ENCODE data around the gene KAZN.

KAZN gene

GRCh38 chr1:14843525-14843924 is 245.0 kb downstream of the KAZN start:
- Histone ChIP-seq H3K9me3 (ENCODE audit: control insufficient read depth, insufficient read depth, low read depth, low read length) (peaks cover 33% of the 10 kb centered on the region), H3K9ac (ENCODE audit: low read length) (no peak overlapping the region), H3K36me3 (ENCODE audit: control insufficient read depth, insufficient read depth, low read length) (peaks cover 2% of the 10 kb centered on the region; the same call in 1 of the 2 replicates), H3K27me3 (ENCODE audit: control insufficient read depth, insufficient read depth, low read length) (no peaks in the 10 kb centered on the region), H3K4me1 (ENCODE audit: control insufficient read depth, insufficient read depth, low read length) (no peaks in the 10 kb centered on the region), H3K27ac (ENCODE audit: low read depth, low read length) (no peak overlapping the region), H3K4me3 (ENCODE audit: low read depth, low read length) (no peak overlapping the region)

- H3K36me3 ChIP-seq (ENCODE audit: control insufficient read depth, insufficient read depth, low read length): peaks cover 2% of the 10 kb centered on the region; the same call in 1 of the 2 replicates
- H3K9ac ChIP-seq (ENCODE audit: low read length): no peak overlapping the region
- H3K27me3 ChIP-seq (ENCODE audit: control insufficient read depth, insufficient read depth, low read length): no peaks in the 10 kb centered on the region
- H3K4me1 ChIP-seq (ENCODE audit: control insufficient read depth, insufficient read depth, low read length): no peaks in the 10 kb centered on the region
- no peak overlapping the region for H3K4me3 ChIP-seq (ENCODE audit: low read depth, low read length)
- no peak overlapping the region for H3K27ac ChIP-seq (ENCODE audit: low read depth, low read length)
- H3K9me3 ChIP-seq (ENCODE audit: control insufficient read depth, insufficient read depth, low read depth, low read length): peaks cover 29% of the 10 kb centered on the region
Observed at GRCh38 chr1:14844356-14844755, 245.9 kb downstream of the KAZN start.

GRCh38 chr1:14844923-14845617 is 246.6 kb downstream of the KAZN start:
- no peaks in the 10 kb centered on the region for H3K27me3 ChIP-seq (ENCODE audit: control insufficient read depth, insufficient read depth, low read length)
- peaks cover 29% of the 10 kb centered on the region for H3K9me3 ChIP-seq (ENCODE audit: control insufficient read depth, insufficient read depth, low read depth, low read length)
- no peak overlapping the region for H3K9ac ChIP-seq (ENCODE audit: low read length)
- H3K4me1 ChIP-seq (ENCODE audit: control insufficient read depth, insufficient read depth, low read length): no peaks in the 10 kb centered on the region
- peaks cover 2% of the 10 kb centered on the region; the same call in 1 of the 2 replicates for H3K36me3 ChIP-seq (ENCODE audit: control insufficient read depth, insufficient read depth, low read length)
- H3K27ac ChIP-seq (ENCODE audit: low read depth, low read length): no peak overlapping the region
- no peak overlapping the region for H3K4me3 ChIP-seq (ENCODE audit: low read depth, low read length)

GRCh38 chr1:14845851-14846250 is 247.4 kb downstream of the KAZN start:
- H3K36me3 ChIP-seq (ENCODE audit: control insufficient read depth, insufficient read depth, low read length): peaks cover 2% of the 10 kb centered on the region; the same call in 1 of the 2 replicates
- no peak overlapping the region for H3K27ac ChIP-seq (ENCODE audit: low read depth, low read length)
- H3K4me3 ChIP-seq (ENCODE audit: low read depth, low read length): no peak overlapping the region
- no peaks in the 10 kb centered on the region for H3K27me3 ChIP-seq (ENCODE audit: control insufficient read depth, insufficient read depth, low read length)
- H3K9me3 ChIP-seq (ENCODE audit: control insufficient read depth, insufficient read depth, low read depth, low read length): peaks cover 23% of the 10 kb centered on the region
- no peak overlapping the region for H3K9ac ChIP-seq (ENCODE audit: low read length)
- H3K4me1 ChIP-seq (ENCODE audit: control insufficient read depth, insufficient read depth, low read length): no peaks in the 10 kb centered on the region

GRCh38 chr1:14846688-14847087 is 248.2 kb downstream of the KAZN start:
- Histone ChIP-seq H3K9me3 (ENCODE audit: control insufficient read depth, insufficient read depth, low read depth, low read length) (peaks cover 17% of the 10 kb centered on the region), H3K4me1 (ENCODE audit: control insufficient read depth, insufficient read depth, low read length) (no peaks in the 10 kb centered on the region), H3K36me3 (ENCODE audit: control insufficient read depth, insufficient read depth, low read length) (peaks cover 2% of the 10 kb centered on the region; the same call in 1 of the 2 replicates), H3K9ac (ENCODE audit: low read length) (no peak overlapping the region), H3K4me3 (ENCODE audit: low read depth, low read length) (no peak overlapping the region), H3K27ac (ENCODE audit: low read depth, low read length) (no peak overlapping the region), H3K27me3 (ENCODE audit: control insufficient read depth, insufficient read depth, low read length) (no peaks in the 10 kb centered on the region)

GRCh38 chr1:14848203-14848602 is 249.7 kb downstream of the KAZN start:
- H3K27ac ChIP-seq (ENCODE audit: low read depth, low read length): no peak overlapping the region
- H3K4me3 ChIP-seq (ENCODE audit: low read depth, low read length): no peak overlapping the region
- H3K9ac ChIP-seq (ENCODE audit: low read length): no peak overlapping the region
- no peaks in the 10 kb centered on the region for H3K36me3 ChIP-seq (ENCODE audit: control insufficient read depth, insufficient read depth, low read length)
- H3K4me1 ChIP-seq (ENCODE audit: control insufficient read depth, insufficient read depth, low read length): no peaks in the 10 kb centered on the region
- no peaks in the 10 kb centered on the region for H3K27me3 ChIP-seq (ENCODE audit: control insufficient read depth, insufficient read depth, low read length)
- H3K9me3 ChIP-seq (ENCODE audit: control insufficient read depth, insufficient read depth, low read depth, low read length): peaks cover 5% of the 10 kb centered on the region; the same call in 1 of the 2 replicates

- no peaks in the 10 kb centered on the region for H3K27me3 ChIP-seq (ENCODE audit: control insufficient read depth, insufficient read depth, low read length)
- H3K4me1 ChIP-seq (ENCODE audit: control insufficient read depth, insufficient read depth, low read length): no peaks in the 10 kb centered on the region
- H3K9ac ChIP-seq (ENCODE audit: low read length): no peak overlapping the region
- H3K36me3 ChIP-seq (ENCODE audit: control insufficient read depth, insufficient read depth, low read length): no peaks in the 10 kb centered on the region
- H3K9me3 ChIP-seq (ENCODE audit: control insufficient read depth, insufficient read depth, low read depth, low read length): peaks cover under 1% of the 10 kb centered on the region; the same call in 1 of the 2 replicates
- no peak overlapping the region for H3K4me3 ChIP-seq (ENCODE audit: low read depth, low read length)
- no peak overlapping the region for H3K27ac ChIP-seq (ENCODE audit: low read depth, low read length)
Observed at GRCh38 chr1:14848625-14849024, 250.1 kb downstream of the KAZN start.

GRCh38 chr1:14849038-14849437 is 250.6 kb downstream of the KAZN start:
- Histone ChIP-seq H3K9ac (ENCODE audit: low read length) (no peak overlapping the region), H3K27me3 (ENCODE audit: control insufficient read depth, insufficient read depth, low read length) (no peaks in the 10 kb centered on the region), H3K4me1 (ENCODE audit: control insufficient read depth, insufficient read depth, low read length) (no peaks in the 10 kb centered on the region), H3K4me3 (ENCODE audit: low read depth, low read length) (no peak overlapping the region), H3K9me3 (ENCODE audit: control insufficient read depth, insufficient read depth, low read depth, low read length) (no peaks in the 10 kb centered on the region), H3K36me3 (ENCODE audit: control insufficient read depth, insufficient read depth, low read length) (no peaks in the 10 kb centered on the region), H3K27ac (ENCODE audit: low read depth, low read length) (no peak overlapping the region)

- no peak overlapping the region for H3K27ac ChIP-seq (ENCODE audit: low read depth, low read length)
- no peaks in the 10 kb centered on the region for H3K36me3 ChIP-seq (ENCODE audit: control insufficient read depth, insufficient read depth, low read length)
- H3K9me3 ChIP-seq (ENCODE audit: control insufficient read depth, insufficient read depth, low read depth, low read length): no peaks in the 10 kb centered on the region
Observed at GRCh38 chr1:14850563-14850962, 252.1 kb downstream of the KAZN start.

GRCh38 chr1:14851760-14852159 is 253.3 kb downstream of the KAZN start:
- H3K4me1 ChIP-seq (ENCODE audit: control insufficient read depth, insufficient read depth, low read length): peaks cover 4% of the 10 kb centered on the region; the same call in 1 of the 2 replicates
- no peaks in the 10 kb centered on the region for H3K9me3 ChIP-seq (ENCODE audit: control insufficient read depth, insufficient read depth, low read depth, low read length)

More at GRCh38 chr1:14850563-14850962, 252.1 kb downstream of the KAZN start:
- Histone ChIP-seq H3K4me1 (ENCODE audit: control insufficient read depth, insufficient read depth, low read length) (no peaks in the 10 kb centered on the region), H3K4me3 (ENCODE audit: low read depth, low read length) (no peak overlapping the region), H3K9ac (ENCODE audit: low read length) (no peak overlapping the region), H3K27me3 (ENCODE audit: control insufficient read depth, insufficient read depth, low read length) (no peaks in the 10 kb centered on the region)

GRCh38 chr1:14852291-14852690 is 253.8 kb downstream of the KAZN start:
- Histone ChIP-seq H3K36me3 (ENCODE audit: control insufficient read depth, insufficient read depth, low read length) (no peaks in the 10 kb centered on the region), H3K27ac (ENCODE audit: low read depth, low read length) (no peak overlapping the region), H3K9me3 (ENCODE audit: control insufficient read depth, insufficient read depth, low read depth, low read length) (no peaks in the 10 kb centered on the region), H3K27me3 (ENCODE audit: control insufficient read depth, insufficient read depth, low read length) (no peaks in the 10 kb centered on the region), H3K4me3 (ENCODE audit: low read depth, low read length) (no peak overlapping the region), H3K4me1 (ENCODE audit: control insufficient read depth, insufficient read depth, low read length) (peaks cover 5% of the 10 kb centered on the region; the same call in 1 of the 2 replicates), H3K9ac (ENCODE audit: low read length) (no peak overlapping the region)

More at GRCh38 chr1:14851760-14852159, 253.3 kb downstream of the KAZN start:
- H3K4me3 ChIP-seq (ENCODE audit: low read depth, low read length): no peak overlapping the region
- no peak overlapping the region for H3K27ac ChIP-seq (ENCODE audit: low read depth, low read length)
- no peak overlapping the region for H3K9ac ChIP-seq (ENCODE audit: low read length)
- no peaks in the 10 kb centered on the region for H3K27me3 ChIP-seq (ENCODE audit: control insufficient read depth, insufficient read depth, low read length)
- no peaks in the 10 kb centered on the region for H3K36me3 ChIP-seq (ENCODE audit: control insufficient read depth, insufficient read depth, low read length)
